NCI-H82 treated with DMSO at 0.1 percent for 48 hours (cell line): ENCODE measurements around the gene RELT.

Experiments
- DNase-seq: peaks from one replicate; lab custom pipeline; 2025; ENCODE audit not compliant: unreplicated experiment; lab: John Stamatoyannopoulos, UW

RELT gene

GRCh38 chr11:73390601-73391565 is 14.7 kb downstream of the RELT start:
- no peak for DNase-seq

- no peak for DNase-seq
These were observed 15.5 kb downstream of the RELT start for GRCh38 chr11:73391665-73392064.

- no peak for DNase-seq
These were observed 16.2 kb downstream of the RELT start for GRCh38 chr11:73392108-73393010.

- no peak for DNase-seq
These were observed 16.8 kb downstream of the RELT start for GRCh38 chr11:73393011-73393380.

- peak; percentile 40 for DNase-seq
These were observed 17.5 kb downstream of the RELT start for GRCh38 chr11:73393479-73394415.

GRCh38 chr11:73394416-73395296 is 18.5 kb downstream of the RELT start:
- DNase-seq: no peak

GRCh38 chr11:73395297-73396208 is 19.4 kb downstream of the RELT start:
- no peak for DNase-seq

- DNase-seq: no peak
These were observed 20.2 kb downstream of the RELT start for GRCh38 chr11:73396251-73396930.

- no peak for DNase-seq
These were observed 20.8 kb downstream of the RELT start for GRCh38 chr11:73396985-73397384.

GRCh38 chr11:73397468-73398131 is 21.4 kb downstream of the RELT start:
- no peak for DNase-seq

- no peak for DNase-seq
These were observed 21.9 kb downstream of the RELT start for GRCh38 chr11:73398132-73398526.

- DNase-seq: no peak
These were observed 22.5 kb downstream of the RELT start for GRCh38 chr11:73398721-73399120.

- no peak for DNase-seq
These were observed 23.0 kb downstream of the RELT start for GRCh38 chr11:73399159-73399590.

GRCh38 chr11:73399636-73400035 is 23.4 kb downstream of the RELT start:
- DNase-seq: no peak

GRCh38 chr11:73400293-73400692 is 24.1 kb downstream of the RELT start:
- no peak for DNase-seq

- no peak for DNase-seq
These were observed 25.2 kb downstream of the RELT start for GRCh38 chr11:73401217-73401923.
